B cell (primary cell): ENCODE results near the gene RGS14.

Experiments used
- CTCF ChIP-seq: fragments of 200-600 bp; IDR thresholded peaks from one replicate; pipeline ENCODE4 v1.8.0; 2022; ENCODE audit warnings: antibody characterized with exemption, mild to moderate bottlenecking
- EZH2 ChIP-seq: IDR thresholded peaks from 2 replicates; pipeline ENCODE4 v1.6.1; 2012; ENCODE audit warnings: borderline replicate concordance, low read depth, mild to moderate bottlenecking, moderate library complexity, low read length; ENCODE audit not compliant: insufficient read depth, poor library complexity, severe bottlenecking

DNA sequence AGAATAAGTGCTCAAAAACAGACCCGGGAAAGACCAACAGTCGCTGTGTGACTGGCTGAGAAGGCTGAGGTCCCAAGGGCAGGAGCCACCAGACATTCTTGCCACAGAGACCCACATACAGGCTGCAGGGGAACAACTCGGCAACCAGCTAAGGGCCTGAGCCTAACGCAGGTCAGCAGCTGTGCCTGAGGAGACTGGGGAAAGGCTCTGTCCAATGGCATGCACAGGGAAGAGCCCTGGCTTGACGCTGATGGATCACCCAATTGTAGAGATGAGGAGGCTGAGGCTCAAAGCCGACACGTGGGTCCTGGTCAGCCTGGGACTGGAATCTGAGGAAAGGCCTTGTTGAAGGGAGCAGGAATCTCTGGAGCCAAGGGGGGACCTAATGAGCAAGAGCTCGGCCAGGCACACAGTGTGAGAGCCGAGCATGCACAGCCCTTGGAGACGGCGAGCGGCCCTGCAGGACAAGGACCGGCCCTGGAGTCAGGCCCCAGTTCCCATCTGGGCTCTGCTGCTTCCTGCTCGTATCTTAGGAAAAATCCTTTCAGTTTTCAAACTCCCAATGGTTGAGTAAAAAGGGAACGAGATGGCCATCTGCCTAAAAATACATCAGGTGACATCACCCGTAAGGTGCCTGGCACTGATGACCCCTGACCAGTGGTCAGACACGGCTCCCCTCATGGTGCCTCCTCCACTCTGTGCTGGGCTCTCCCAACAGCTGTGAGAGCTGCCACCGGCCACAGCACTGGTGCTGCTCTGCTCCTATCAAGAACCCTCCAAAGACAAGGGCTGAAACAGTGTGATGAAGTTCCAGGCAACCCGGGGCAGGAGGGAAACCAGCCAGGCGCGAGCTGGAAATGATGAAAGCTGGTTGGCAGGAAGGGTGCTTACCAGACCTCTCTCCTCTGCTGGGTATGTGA, 22.7 kb upstream of the RGS14 start:
- TF ChIP-seq CTCF (no peak), EZH2 (no peak)
